ENCODE results near the gene SCAMP3.

The SCAMP3 gene

DNA sequence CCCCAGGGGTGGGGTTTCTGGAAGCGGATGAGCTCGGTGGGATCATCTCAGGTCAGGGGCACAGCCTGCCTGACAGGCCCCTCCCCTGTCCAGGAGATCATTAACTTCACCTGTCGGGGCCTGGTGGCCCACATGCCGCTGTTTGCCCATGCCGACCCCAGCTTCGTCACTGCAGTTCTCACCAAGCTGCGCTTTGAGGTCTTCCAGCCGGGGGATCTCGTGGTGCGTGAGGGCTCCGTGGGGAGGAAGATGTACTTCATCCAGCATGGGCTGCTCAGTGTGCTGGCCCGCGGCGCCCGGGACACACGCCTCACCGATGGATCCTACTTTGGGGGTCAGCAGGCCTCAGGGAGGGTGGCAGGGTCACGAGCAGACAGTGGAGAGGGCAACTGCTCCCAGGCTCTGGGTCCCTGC lies 23.5 kb upstream of the SCAMP3 start:
- DNase-seq (ENCODE audit: low read depth in 2 of 2): no peak

DNA sequence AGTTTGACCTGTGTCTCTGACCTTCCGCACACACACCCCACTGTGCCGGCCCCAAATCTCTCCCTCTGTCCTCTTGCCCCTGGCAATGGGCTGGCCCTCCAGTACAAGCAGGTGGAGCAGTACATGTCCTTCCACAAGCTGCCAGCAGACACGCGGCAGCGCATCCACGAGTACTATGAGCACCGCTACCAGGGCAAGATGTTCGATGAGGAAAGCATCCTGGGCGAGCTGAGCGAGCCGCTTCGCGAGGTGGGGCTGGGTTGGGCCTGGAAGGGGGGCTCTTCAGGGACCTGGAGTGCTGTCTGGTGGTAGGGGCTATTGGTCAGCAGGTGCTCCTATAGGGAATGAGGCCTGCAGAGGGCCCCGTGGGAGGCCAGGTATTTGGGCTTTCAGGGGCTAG lies 22.9 kb upstream of the SCAMP3 start:
- DNase-seq (ENCODE audit: low read depth in 2 of 2): no peak

DNA sequence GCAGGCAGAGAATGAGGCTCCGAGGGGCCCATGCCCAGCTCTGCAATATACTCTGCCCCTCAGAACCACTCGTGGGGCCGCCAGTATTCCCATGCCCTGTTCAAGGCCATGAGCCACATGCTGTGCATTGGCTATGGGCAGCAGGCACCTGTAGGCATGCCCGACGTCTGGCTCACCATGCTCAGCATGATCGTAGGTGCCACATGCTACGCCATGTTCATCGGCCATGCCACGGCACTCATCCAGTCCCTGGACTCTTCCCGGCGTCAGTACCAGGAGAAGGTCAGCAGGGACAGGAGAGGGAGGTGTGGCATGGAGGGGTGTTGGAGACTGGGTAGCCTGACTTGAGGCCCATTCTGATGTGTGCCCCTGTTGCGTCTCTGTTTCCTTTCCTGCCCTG lies 22.3 kb upstream of the SCAMP3 start:
- DNase-seq (ENCODE audit: low read depth in 2 of 2): no peak

DNA sequence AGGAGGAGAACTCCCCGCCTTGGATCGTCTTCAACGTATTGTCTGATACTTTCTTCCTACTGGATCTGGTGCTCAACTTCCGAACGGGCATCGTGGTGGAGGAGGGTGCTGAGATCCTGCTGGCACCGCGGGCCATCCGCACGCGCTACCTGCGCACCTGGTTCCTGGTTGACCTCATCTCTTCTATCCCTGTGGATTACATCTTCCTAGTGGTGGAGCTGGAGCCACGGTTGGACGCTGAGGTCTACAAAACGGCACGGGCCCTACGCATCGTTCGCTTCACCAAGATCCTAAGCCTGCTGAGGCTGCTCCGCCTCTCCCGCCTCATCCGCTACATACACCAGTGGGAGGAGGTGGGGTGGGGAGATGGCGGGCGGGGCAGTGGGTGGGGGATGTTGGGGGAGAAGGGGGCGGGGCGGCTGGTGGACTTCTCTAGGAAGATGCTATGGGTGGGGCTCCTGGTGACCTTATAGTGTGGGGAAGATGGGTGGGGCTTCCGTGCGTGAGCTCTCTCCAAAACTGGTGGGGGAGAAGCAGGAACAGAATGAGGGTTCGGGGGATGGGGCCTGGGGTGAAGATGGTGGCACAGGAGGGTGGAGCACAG lies 20.4 kb upstream of the SCAMP3 start:
- no peak for DNase-seq (ENCODE audit: low read depth in 2 of 2)

DNA sequence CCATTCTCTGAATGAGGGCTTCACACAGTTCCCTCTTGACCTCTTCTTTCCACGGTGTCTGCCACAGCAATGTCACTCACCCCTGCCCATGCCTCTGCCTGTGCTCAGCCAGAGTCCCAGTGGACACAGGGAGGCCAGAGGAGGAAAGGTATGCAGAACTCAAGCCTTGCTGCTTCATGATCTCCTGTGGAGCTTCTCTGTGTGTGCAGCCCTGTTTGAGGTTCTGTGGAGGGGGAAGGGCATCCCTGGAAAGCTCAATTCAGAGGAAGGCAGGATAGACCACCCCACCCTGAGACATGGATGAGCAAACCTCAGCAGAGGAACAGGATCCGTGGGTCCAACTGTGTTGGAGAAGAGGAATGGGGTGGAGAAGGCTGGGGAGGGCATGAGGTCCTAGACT lies 17.1 kb upstream of the SCAMP3 start:
- DNase-seq (ENCODE audit: low read depth in 2 of 2): no peak

DNA sequence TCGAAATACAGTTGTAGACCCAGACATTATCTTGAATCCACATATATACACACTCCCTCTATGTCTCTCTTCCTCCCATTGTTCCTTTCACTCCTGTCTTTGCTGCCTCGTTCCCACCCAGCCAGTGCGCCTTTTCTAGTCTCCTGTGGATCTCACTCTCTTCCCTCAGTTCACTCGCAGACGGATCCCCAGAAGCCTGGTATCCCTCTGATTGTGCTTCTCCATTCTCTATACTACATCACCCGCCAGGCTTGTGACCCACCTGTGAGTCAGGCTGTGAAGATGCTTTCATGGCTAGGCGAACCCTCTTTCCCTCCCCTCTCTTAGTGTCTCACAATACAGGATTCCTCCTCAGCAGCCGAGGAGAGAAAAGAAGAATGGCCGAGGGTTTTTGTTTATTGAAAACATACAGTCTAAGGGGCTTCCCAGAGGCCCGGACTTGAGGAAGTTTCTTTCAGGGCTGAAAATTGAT lies 16.6 kb upstream of the SCAMP3 start:
- DNase-seq (ENCODE audit: low read depth in 2 of 2): no peak

DNA sequence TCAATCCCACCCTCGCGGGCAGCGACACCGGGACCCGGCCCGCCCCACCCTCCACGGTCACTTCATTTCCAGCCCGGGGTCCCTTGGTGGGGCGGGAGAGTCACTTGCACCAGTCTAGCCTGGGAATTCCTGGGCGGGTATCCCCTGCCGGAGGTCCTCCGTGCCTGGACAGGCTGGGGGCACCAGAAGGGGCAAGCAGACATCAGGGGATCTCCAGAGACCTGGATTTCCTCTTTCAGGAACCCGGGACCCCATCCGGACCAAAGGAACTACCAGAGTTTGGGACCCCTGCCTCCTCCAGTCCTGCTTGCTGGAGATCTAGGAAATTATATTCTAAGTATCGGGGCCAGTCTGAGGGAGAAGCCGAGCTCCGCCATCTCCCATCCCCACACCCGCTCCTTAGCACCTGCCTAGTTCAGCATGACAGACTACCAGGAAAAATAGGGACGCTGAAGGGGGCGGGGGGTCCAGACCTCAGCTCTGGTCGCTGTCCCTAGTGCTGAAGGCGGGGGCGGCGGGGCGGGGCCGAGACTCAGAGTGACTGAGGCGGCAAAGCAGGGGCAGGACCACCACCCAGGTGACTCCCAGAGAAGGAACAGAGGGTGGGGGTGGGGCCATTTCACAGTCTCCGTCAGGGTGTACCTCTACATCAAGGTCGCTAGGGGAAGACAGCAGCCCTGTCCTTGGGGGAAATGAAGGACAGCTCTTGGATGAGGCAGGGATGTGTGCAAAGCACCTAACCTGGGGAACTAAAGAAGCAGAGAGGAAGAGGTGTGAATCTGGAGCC lies 15.9 kb upstream of the SCAMP3 start:
- DNase-seq (ENCODE audit: low read depth in 2 of 2): peak; percentile 48 to 56

DNA sequence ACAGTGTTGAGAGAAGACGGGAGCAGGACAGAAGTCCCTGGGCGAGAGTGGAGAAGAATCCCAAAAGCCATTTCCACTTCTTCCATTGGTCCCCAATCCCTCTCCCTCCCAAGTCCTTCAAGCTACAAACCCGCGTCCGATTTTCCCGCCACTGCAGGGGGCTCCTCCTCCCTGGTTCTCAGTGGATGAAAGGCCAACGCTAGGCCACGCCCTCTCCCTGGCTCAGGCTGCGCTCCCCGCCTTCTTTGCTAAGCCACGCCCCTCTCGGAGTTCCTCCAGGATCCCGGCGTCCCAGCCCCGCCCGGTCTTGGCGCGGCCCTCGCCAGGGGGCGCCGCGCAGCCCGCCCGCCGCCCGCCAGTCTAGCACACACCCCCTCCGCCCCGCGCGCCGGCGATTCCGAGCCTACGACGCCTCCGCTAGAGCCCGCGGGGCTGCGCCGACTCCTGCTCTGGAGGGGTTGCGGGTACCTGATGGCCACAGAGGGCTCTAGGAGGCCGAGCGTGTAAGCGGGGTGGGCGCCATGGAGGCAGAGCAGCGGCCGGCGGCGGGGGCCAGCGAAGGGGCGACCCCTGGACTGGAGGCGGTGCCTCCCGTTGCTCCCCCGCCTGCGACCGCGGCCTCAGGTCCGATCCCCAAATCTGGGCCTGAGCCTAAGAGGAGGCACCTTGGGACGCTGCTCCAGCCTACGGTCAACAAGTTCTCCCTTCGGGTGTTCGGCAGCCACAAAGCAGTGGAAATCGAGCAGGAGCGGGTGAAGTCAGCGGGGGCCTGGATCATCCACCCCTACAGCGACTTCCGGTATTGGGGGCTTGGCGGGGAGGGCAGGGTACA lies 15.1 kb upstream of the SCAMP3 start, which contains the start of gene HCN3:
HCN3 (plus strand) TSS at position 394 of the 832 bp plus-strand sequence; CDS start at position 522, 128 bp downstream.
- DNase-seq (ENCODE audit: low read depth in 2 of 2): peak; percentile 87 to 89

DNA sequence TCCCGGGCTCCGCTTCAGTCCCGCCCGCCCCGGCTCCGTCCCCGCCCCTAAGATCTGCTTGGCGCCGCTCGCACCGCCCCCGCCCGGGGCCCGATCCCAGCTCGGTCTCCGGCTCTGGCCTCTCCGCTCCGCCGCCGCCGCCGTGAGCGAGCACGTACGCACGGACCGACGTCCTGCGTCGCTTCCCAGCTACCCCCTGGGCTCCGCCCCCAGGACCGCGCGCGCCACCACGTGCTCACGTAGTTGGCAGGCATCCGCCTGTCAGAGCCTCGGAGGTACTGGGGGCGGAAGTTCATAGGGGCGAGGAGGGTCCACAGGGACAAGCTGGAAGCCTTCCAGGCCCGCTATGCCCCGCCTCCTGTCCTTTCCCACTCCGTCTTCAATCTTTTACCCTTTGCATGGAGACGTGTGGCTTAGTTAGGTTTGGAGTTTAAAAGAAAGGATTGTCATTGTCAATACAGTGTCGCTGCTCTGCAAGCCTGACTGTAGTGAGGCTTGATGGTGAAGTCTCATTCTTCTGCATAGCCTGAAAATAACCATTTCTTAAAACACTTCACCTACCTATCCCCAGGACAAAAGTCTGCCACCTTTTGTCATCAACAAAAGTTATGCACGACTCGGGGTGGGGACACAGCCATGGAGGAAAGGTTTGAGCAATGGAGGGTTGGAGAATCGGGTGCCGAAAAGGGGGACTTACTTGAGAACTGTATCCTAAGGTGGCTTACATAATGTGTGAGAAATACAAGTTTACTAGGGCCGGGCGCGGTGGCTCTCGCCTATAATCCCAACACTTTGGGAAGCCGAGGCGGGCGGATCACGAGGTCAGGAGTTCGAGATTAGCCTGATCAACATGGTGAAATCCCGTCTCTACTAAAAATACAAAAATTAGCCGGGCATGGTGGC lies 11.4 kb upstream of the SCAMP3 start, which contains the start of gene CLK2:
CLK2 (minus strand) TSS at position 162 of the 903 bp plus-strand sequence. CDS start 2,527 bp downstream, outside the sequence.
- peak; percentile 92 for DNase-seq (ENCODE audit: low read depth in 2 of 2)

DNA sequence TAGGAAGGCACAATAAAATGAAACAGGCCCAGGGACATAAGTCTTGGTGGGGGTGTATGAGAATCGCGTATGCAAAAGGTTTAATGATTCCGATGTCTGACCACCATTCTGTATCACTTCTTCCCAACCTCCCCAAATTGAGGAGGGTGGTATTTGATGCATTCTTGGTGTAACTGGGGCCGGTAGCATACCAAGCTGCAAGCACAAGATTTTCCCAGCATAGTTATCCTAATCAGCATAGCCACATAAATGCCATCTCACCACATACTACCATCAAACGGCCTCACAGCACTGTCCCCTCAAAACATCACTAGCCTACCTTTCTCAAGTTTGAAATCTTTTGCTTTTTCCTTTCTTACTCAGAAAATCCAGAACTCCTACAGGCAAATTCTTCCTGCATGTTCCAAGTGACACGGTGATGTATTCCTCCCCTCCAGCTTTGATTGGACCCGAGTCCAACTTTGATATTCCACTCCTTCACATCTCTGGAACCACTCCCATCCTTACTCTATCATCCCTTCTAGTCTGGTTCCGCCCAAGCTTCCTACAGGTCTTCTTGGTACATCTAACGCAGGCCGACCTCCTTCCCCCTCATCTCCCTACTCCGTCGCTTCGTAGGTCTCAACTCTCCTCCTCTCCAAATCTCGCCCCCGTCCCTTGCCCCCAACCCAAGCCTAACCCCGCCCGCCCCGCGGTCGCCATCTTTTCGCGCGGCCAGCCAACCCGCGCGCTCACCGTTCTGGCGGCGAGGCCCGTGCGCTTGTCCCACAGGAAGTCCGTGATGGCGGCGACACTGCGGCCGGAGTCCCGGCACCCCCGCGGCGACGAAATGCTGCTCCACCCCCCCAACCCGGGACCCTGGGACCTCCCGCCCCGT lies 10.5 kb upstream of the SCAMP3 start:
- peak in 1 of 2 donors; percentile 13 for DNase-seq (ENCODE audit: low read depth in 2 of 2)

DNA sequence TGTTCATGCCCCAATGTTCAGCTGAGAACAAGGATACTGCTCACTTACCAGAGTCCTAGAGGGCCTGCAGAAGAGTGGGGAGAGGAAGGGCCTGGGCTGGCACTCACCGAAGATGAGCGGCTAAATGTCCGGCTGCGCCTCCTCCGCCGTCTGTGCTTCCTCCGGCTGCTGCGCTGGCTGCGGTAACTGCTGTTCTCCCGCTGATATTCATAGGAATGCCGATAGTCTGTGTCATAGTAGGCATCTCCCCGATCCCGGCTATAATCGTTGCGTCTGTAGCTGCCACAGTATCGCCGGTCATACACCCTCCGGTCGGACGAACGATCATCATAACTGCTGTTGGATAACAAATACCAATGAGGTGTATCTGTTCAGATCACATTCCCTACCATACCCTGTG lies 7.2 kb upstream of the SCAMP3 start:
- DNase-seq (ENCODE audit: low read depth in 2 of 2): no peak

DNA sequence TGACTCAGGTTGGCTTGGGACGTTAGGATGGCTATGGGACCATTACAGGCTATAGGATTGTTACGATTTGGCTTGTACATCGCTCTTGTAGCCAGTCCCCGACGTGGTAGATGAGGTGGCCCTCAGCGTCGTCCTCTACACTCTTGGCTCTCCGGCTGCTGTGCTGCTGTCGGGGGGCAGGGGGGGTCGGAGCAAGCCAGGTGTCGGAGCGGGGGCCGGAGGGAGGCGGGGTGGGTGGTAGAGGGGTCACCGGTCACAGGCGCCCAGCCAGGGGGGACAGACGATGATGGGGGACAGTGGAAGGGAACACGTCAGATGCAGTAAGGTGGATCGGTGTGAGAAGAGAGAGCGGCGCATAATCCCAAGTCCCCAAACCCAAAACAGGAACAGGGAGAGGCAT lies 6.5 kb upstream of the SCAMP3 start:
- no peak for DNase-seq (ENCODE audit: low read depth in 2 of 2)

DNA sequence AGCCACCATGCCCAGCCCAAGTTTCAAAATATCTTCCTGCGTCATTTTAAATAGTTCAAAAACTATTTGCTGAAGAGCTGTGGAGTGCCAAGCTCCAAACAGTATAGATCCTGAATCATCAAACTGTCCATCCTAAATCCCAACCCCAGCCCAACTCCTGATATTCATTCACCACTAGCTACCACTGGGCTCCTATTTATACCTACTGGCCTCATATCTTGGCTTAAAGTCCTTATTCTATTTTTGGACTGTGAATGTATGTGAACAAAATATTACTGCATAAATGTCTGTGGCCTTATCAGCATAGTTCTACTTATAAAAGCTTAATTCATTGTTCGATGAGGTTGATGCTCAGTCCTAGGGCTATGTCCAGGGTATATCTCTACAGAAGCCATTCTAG lies 5.2 kb upstream of the SCAMP3 start:
- DNase-seq (ENCODE audit: low read depth in 2 of 2): no peak

DNA sequence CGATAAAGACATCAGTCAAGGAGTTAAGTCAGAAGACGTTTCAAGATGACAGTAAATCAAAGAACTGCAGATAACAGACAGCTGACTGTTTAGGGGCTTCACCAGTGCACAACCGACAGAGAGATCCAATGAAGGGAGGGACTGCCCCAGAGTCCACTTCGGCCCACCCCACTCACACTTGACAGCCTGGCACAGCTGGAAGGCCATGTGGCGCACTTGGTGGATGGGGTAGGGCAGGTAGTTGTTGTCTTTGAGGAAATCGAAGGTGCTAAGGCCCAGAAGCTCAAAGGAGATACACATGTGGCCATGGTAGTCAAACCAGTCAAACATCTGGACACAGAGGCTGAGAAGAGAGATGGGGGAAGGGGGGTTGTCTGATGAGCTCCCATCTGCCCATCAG lies 4.4 kb upstream of the SCAMP3 start:
- no peak for DNase-seq (ENCODE audit: low read depth in 2 of 2)

DNA sequence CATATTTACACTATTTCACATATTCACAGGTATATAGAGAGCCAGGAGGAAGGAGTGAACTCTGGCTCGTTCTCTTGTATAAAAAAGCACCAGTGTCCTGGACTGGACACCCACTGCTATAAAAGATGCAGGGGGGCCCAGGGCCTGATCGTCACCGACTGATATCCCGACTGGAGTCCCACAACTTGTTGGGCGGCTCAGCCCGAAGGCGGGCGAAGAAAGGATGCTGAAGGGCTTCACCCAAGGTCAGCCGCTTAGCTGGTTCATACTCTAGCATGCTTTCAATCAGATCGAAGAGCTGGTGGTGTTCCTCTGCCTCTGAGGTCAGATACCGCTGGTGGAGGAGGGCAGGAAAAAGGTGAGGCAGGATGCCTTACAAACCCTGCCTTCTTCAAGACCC lies 907 bp upstream of the SCAMP3 start:
- no peak for DNase-seq (ENCODE audit: low read depth in 2 of 2)

DNA sequence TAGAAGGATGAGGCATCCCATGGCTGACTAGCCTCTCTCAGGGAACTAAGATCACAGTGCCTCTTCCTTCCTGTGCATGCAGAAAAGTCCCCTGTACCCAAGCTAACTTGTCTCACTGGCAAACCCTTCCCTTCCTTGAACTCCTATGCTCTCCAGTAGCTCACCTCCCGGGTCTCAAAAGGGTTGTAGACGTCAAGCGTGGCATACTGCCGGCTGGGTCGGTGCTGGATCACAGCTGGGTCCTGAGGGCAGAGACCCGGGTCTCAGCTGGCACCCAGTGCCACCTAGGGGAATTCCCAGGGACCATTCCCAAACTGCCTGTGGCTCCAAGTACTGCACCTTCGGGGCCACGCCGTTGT lies 688 bp downstream of the SCAMP3 start:
- DNase-seq (ENCODE audit: low read depth in 2 of 2): no peak

DNA sequence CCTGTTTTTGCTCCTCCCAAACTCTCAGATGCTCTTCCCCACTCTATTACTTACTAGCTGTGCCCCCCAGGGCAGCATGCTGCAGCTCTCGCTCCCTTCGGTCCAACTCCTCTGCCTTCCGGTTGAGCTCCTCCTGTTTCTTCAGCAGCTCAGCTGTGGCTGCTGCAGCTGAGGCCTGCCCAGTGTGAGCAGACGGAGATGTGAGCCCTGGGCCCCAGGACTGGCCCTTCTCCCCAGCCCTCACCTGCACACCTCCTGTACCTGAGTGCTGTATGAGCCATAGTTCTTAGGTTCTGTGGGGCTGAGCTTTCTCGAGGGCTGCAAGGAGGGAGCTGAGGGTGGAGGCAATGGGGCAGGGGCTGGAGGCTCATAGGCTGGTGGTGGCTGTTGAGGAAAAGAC lies 1.9 kb downstream of the SCAMP3 start:
- no peak for DNase-seq (ENCODE audit: low read depth in 2 of 2)

DNA sequence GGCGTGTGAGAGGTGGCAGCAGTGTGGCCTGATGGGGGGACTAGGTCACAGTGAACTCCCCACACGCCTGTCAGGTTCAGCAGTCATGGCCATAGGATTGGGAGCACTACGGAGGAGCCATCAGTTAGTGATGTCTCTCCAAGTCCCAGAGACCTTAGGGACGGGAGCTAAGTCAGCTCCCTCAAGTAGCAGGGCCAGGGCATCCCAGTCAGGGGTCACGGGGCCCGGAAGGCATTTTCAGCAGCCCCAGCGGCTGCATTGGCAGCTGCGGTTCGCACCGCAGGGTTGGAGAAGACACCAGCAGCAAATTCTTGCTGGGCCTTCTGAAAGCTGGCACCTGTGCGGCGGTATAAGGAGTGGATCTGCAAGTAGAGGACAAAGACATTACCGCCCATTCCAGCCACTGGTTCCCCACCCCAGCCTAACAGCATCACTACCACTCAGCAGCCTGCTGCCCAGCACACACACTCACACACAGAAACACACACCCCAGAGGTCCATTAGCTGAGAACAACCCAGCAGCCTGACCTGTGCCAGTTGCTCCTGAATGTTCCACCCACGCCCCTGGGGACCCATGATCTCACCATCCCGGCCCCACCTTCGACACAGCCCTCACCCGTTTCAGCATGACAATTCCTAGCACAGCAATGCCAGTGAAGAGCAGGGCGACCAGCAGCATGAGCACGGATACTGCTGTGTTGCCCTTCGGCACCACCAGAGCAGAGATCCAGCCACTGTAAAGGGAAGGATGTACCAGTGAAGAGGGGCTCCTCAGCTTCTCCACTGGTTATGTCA lies 5.9 kb downstream of the SCAMP3 start:
- DNase-seq (ENCODE audit: low read depth in 2 of 2): no peak

DNA sequence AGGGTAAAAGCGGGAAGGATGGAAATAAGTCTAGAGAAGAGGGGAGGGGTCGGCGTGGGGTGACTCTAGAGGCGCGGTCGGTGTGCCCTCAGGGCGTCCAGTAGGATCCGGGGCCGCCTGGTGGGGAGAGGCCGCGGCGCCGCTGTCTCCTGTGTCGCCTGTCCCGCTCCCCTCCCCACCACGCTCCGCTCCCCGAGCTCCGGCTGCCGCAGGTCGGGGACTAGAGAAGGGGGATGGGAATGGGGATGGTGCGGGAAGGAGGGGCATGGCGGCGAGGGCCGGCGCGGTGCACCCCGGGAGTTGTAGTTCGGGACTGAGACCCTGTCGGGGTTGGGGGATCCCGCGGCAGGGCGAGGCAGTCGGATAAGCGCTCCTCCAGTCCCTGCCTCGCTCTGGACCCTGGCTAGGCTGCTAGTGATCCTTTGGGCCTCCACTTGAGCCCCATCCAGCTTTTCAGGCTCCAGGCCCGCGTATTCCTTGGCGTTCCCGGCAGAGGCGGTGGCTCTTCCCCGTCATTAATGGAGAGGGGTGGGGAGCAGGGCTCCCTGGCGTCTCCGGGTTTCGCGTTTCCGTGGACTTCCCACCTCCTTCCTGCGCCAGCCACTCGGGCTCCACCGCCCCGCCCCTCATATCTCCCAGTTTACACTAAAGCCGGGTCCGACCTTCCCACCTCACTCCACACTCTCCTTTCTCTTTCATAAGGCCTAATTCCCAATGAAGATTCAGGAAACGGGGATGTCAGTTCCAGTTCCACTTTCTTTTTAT lies 6.7 kb downstream of the SCAMP3 start, which contains the start of gene ENTREP3:
ENTREP3 (minus strand) TSS at position 241 of the 765 bp plus-strand sequence. CDS start 606 bp downstream, outside the sequence.
- DNase-seq (ENCODE audit: low read depth in 2 of 2): peak in 1 of 2 donors; percentile 54

Data from activated CD8-positive, alpha-beta memory T cell treated with anti-CD3 and anti-CD28 coated beads for 4 hours (primary cell).